A673 (cell line): Measurements from ENCODE around the gene ASIC3. TPM values are rescaled to one million over a fixed set of nuclear protein-coding genes. Genes with fewer than 3 reads are reported as not detected.
A peak's percentile ranks its signal among the peaks of the same experiment; 100 is the strongest.

Experiments
- BruUV-seq: library from RNA; stranded (reverse); fragments of 400-500 nt; replicated peaks from 2 replicates; lab custom pipeline; 2021; lab: Mats Ljungman, UMichigan
- CTCF ChIA-PET: fragments of 300-600 bp; sonication (Branson Sonifier 250); formaldehyde crosslinking; loops from one replicate; lab custom pipeline; 2022; ENCODE audit warnings: antibody characterized with exemption; lab: Charles Lee
- POLR2A ChIA-PET: fragments of 300-600 bp; sonication (Branson Sonifier 250); formaldehyde crosslinking; loops from one replicate; lab custom pipeline; 2022; ENCODE audit warnings: antibody characterized with exemption; ENCODE audit not compliant: low non-redundant PET; lab: Charles Lee
- DNase-seq: peaks from one replicate; pipeline ENCODE4 v3.0.0-alpha.2; 2015; ENCODE audit warnings: low spot score
- H3K27ac ChIP-seq: fragments of 200-600 bp; sonication (generic); 2 replicates; pipeline ENCODE4 v1.5.1; 2016; ENCODE audit warnings: mixed run types, low read depth, mild to moderate bottlenecking, mixed read lengths, antibody characterized with exemption, low read length; ENCODE audit not compliant: poor library complexity, severe bottlenecking
- H3K27me3 ChIP-seq: fragments of 200-600 bp; sonication (generic); replicated peaks from 2 replicates; pipeline ENCODE4 v1.6.1; 2017; ENCODE audit warnings: mixed run types, low read depth, mild to moderate bottlenecking, mixed read lengths, antibody characterized with exemption, low read length; ENCODE audit not compliant: insufficient read depth, poor library complexity
- H3K36me3 ChIP-seq: fragments of 200-600 bp; sonication (generic); 2 replicates; pipeline ENCODE4 v1.6.1; 2016; ENCODE audit warnings: mixed run types, mild to moderate bottlenecking, mixed read lengths, antibody characterized with exemption, low read length; ENCODE audit not compliant: insufficient read depth, poor library complexity, severe bottlenecking
- H3K4me1 ChIP-seq: fragments of 200-600 bp; sonication (generic); 2 replicates; pipeline ENCODE4 v1.6.1; 2017; ENCODE audit warnings: mixed run types, mild to moderate bottlenecking, mixed read lengths, antibody characterized with exemption, low read length; ENCODE audit not compliant: insufficient read depth, poor library complexity, severe bottlenecking
- H3K4me3 ChIP-seq: fragments of 200-600 bp; sonication (generic); 2 replicates; pipeline ENCODE4 v1.5.1; 2016; ENCODE audit warnings: low read depth, mixed run types, mild to moderate bottlenecking, mixed read lengths, low read length; ENCODE audit not compliant: poor library complexity, severe bottlenecking
- H3K9me3 ChIP-seq: fragments of 200-600 bp; sonication (generic); 2 replicates; pipeline ENCODE4 v1.6.1; 2016; ENCODE audit warnings: mixed run types, low read depth, mild to moderate bottlenecking, mixed read lengths, antibody characterized with exemption, low read length; ENCODE audit not compliant: poor library complexity, severe bottlenecking
- EZH2 ChIP-seq: fragments of 200-600 bp; sonication (generic); IDR thresholded peaks from 2 replicates; pipeline ENCODE4 v1.6.1; 2017; ENCODE audit warnings: borderline replicate concordance, low read depth, mild to moderate bottlenecking, mixed read lengths, antibody characterized with exemption, low read length; ENCODE audit not compliant: poor library complexity, severe bottlenecking
- intact Hi-C: fragments of 100-400 bp; cut with micrococcal nuclease; formaldehyde crosslinking; loops from one replicate; pipeline ENCODE4 v1.10.0; 2022; ENCODE audit not compliant: unreplicated experiment
- total RNA-seq: library from RNA; stranded (reverse); gene quantifications from 2 replicates; pipeline ENCODE4 v1.2.3, GENCODE V29; 2021
- TF ChIP-seq, protein P1 (sequence below): fragments of 300-800, 200-600 bp; sonication (generic); conservative IDR thresholded peaks from 2 replicates; pipeline ENCODE4 v1.5.1; 2017; ENCODE audit warnings: low read depth, mild to moderate bottlenecking, antibody characterized with exemption, low read length, moderate library complexity, mixed read lengths

Gene ASIC3
- total RNA-seq, 1 experiment from 2014 or later: 4.5 TPM

DNA sequence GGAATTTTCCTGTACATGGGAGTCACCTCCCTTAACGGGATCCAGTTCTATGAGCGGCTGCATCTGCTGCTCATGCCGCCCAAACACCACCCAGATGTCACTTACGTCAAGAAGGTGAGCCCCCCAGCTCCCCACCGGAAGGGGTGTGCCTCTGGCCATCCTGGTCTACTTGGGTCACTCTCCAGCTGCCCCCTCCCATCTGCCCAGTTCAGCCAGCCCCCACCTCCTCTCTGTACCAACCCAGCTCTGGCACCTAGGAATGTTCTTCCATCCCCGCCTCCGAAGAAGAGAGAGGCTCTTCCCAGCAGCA, 27.3 kb downstream of the ASIC3 start:
- Histone ChIP-seq H3K4me1 (peaks cover 13% of the 10 kb centered on the region), H3K36me3 (peaks cover 63% of the 10 kb centered on the region), H3K27me3 (no peaks in the 10 kb centered on the region), H3K4me3 (no peak overlapping the region), H3K27ac (no peak overlapping the region), H3K9me3 (no peaks in the 10 kb centered on the region)
- POLR2A ChIA-PET: no interaction called here
- no peak for TF ChIP-seq EZH2
- TF ChIP-seq, protein P1, sequence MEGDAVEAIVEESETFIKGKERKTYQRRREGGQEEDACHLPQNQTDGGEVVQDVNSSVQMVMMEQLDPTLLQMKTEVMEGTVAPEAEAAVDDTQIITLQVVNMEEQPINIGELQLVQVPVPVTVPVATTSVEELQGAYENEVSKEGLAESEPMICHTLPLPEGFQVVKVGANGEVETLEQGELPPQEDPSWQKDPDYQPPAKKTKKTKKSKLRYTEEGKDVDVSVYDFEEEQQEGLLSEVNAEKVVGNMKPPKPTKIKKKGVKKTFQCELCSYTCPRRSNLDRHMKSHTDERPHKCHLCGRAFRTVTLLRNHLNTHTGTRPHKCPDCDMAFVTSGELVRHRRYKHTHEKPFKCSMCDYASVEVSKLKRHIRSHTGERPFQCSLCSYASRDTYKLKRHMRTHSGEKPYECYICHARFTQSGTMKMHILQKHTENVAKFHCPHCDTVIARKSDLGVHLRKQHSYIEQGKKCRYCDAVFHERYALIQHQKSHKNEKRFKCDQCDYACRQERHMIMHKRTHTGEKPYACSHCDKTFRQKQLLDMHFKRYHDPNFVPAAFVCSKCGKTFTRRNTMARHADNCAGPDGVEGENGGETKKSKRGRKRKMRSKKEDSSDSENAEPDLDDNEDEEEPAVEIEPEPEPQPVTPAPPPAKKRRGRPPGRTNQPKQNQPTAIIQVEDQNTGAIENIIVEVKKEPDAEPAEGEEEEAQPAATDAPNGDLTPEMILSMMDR: no peak
- intact Hi-C loops: no loop called here
- BruUV-seq: no TSS peak
- DNase-seq: no peak
- CTCF ChIA-PET: interaction anchor here (0.6 kb wide), 2 partner anchors 15 to 19 kb away, joined by 5 to 6 read pairs; no protein-coding TSS in a partner anchor

DNA sequence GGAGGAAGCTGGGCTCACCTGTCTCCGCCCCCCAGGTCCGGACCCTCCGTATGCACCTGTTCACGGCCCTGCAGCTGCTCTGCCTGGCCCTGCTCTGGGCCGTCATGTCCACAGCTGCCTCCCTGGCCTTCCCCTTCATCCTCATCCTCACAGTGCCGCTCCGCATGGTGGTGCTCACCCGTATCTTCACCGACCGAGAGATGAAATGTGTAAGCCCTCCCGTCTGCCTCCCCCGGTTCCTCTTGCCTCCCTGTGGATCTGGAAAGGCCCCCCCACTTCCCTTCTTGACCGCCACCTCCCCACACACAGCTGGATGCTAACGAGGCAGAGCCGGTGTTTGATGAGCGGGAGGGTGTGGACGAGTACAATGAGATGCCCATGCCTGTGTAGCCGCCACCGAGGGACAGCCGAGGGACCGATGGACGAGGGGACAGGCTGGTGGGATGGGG, 27.7 kb downstream of the ASIC3 start:
- H3K27ac ChIP-seq: no peak overlapping the region
- BruUV-seq: TSS peak; percentile 70
- H3K27me3 ChIP-seq: no peaks in the 10 kb centered on the region
- TF ChIP-seq EZH2: no peak
- TF ChIP-seq, protein P1: no peak
- ChIA-PET CTCF (interaction anchor here (0.6 kb wide), 1 partner anchor 15 kb away, joined by 6 read pairs; no protein-coding TSS in a partner anchor), POLR2A (no interaction called here)
- DNase-seq: no peak
- no peaks in the 10 kb centered on the region for H3K9me3 ChIP-seq
- no peak overlapping the region for H3K4me3 ChIP-seq
- peaks cover 59% of the 10 kb centered on the region for H3K36me3 ChIP-seq
- peaks cover 14% of the 10 kb centered on the region for H3K4me1 ChIP-seq
- intact Hi-C loops: no loop called here

DNA sequence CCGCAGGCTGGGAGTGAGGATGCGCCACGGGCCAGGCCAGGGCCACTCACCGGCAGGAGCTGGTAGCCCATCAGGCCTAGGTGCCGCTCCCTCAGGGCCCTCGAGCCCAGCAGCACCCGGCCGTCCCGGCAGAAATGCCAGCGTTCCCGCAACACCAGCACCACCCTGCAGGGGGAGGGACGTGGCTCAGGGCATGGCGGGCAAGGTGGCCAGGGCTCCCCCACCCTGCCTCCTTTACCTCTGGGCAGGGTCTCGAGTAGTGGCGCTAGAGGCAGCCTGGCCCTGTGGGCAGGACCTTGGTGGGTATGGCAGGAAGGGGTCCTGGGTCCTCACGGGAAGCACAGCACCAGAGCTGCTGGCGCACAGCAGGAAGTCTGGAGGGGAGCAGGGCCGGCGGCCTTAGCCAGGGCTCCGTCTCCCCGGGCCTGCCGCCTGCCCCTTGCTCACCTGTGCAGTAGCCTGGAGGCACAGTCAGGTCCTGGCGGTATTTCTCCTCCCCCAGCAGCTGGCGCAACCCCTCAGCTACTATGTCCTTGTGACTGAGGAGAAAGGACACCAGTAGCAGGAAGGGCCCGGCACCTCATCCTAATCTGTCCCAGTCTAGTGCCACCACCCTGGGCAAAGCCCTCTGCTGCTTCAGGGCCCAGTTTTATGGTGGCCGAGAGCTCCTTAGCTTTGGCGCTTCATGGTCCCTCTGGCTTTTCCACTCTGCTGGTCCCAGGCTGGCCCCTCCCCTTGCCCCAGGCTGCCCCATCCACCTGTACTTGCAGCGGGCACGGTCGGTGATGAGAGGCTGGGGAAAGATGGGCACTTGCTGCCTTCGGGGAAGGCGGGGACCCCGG, 28.8 kb downstream of the ASIC3 start:
- intact Hi-C loops: no loop called here
- Histone ChIP-seq H3K4me1 (peaks cover 25% of the 10 kb centered on the region), H3K9me3 (no peaks in the 10 kb centered on the region), H3K27ac (no peak overlapping the region), H3K36me3 (peaks cover 49% of the 10 kb centered on the region), H3K4me3 (no peak overlapping the region), H3K27me3 (no peaks in the 10 kb centered on the region)
- ChIA-PET CTCF (no interaction called here), POLR2A (no interaction called here)
- TF ChIP-seq EZH2: no peak
- TF ChIP-seq, protein P1: peak; percentile 49
- BruUV-seq: no TSS peak
- no peak for DNase-seq
